Glomerular visceral epithelial cell (primary cell): ENCODE measurements around the gene OR8D1.

ENCODE experiments used
- DNase-seq: peaks from one replicate; pipeline ENCODE4 v3.0.0-alpha.2; 2016; ENCODE audit errors: extremely low spot score

Gene OR8D1

GRCh38 chr11:124313849-124314248 lies at the start of gene OR8D1:
Gene OR8D1 (minus strand): TSS chr11:124313949. CDS start chr11:124310766, 3,183 bp downstream.
- DNase-seq = no peak

DNA sequence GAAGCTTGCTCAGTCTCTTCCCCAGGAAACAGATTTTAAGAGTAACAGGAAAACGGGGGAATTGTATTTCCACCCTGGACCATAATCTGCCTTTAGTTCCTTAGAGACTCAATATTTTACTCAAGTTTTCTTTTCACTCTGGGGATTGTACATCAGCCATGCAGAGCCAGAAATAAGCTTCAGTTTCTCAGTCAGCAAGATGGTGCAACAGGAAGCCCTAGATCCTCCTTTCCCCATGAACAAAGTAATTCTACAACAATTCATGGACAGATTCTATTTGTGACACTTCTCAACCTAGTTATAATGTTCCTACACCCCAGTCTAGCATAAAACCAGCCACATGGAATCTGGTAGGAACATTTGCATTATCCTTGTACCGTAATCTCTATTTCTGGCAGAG lies 45.8 kb upstream of the OR8D1 start:
- DNase-seq = no peak

DNA sequence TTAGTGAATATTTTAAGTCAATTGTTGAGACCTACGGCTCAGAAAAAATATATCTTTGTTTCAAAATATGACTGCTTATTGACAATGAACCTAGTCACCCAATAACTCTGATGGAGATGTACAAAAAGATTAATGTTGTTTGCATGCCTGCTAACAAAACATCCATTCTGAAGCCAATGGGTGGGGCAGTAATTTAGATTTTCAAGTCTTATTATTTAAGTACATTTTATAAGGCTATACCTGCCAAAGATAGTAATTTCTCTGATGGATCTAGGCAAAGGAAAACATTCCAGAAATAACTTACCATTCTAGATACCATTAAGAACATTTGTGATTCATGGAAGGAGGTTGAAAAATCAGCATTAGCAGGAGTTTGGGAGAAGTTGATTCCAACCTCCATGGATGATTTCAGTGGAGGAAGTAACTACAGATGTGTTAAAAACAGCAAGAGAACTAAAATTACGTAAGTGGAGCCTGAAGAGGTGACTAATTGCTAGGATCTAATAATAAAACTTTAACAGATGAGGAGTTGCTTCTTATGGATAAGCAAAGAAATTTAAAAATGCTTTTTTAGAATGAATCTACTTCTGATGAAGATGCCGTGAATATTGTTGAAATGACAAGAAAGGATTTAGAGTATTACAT lies 32.7 kb upstream of the OR8D1 start:
- DNase-seq = no peak

DNA sequence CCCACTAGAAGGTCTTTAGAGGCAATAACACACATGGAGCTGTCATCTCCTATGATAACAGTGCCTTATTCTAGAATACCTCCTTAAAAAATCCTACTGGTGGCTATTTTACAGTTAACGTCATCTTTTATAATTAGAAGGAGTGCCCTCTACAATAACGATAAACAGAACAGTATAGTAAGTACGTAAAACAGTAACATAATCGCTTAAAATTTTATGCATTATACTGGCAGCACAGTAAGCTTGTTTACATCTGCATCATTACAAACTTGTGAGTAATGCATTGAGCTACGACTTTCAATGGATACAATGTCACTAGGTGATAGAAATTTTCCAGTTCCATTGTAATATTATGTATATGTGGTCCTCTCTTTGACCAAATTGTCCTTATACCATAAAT lies 30.6 kb upstream of the OR8D1 start:
- no peak for DNase-seq

DNA sequence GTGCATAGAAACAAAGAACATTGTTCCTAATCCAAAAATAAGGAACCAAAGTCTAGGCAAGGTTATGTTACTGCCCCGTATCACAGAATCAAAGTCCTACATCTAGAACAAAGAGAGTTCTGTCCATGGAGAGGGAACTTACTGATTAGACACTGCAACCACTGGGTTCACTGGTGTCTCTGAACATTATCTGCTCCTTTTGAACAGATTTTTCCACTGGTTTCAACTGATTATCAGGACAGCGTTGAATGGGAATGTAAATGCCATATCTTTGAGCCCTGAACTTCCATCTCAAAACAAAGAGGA lies 26.3 kb upstream of the OR8D1 start:
- no peak for DNase-seq

GRCh38 chr11:124339396-124340141 lies 25.8 kb upstream of the OR8D1 start:
- DNase-seq = no peak

GRCh38 chr11:124331873-124332272 lies 18.1 kb upstream of the OR8D1 start:
- no peak for DNase-seq

DNA sequence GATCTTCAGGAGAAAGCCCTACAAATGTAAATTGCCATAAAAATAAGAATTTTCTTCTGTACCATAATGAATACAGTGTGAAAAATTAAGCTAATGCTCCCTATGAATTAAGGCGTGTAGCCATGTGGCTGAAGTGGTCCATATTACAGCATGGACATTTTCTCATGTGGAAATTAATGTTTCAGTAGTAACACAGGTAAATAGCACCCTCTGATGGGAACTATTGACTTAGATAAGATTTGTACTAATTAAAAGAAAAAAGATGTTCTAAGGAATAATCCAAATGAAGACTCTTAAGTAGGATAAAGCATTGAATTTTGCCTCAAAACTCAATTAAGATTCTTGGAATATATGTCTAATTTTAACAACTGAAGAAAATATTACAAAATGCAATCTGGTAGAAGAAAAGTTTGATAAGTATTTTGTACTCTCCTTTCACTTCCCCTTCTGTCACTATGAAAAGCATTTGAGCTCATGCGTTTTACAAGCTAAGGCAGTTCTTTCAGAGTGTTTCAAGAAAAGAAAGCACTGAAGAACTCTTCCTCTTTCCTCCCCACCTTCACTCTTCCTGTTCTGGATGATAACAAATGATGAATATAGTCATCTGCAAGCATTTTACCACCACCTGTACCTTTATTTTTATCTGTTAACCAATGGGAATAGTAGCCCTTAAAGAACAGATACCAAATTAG lies 16.2 kb upstream of the OR8D1 start:
- DNase-seq = no peak

GRCh38 chr11:124327775-124328174 lies 14.0 kb upstream of the OR8D1 start:
- DNase-seq = no peak

DNA sequence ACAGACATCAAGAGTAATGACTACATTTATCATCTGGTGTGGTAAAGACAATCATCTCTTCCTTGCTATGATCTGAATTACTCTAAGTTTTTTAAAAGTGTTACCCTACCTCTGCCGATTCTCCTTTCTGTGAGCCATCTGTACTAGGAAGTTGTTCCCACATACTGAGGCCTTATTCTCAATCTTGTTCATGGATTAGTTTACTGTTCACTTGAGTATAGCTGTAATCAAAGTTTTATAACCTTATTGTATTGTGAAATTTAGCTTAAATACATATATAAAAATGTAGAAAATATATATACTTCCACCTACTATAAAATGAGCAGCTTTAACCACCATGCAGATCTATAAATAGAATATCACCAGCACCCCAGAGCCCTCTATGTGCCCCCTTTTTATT lies 8.6 kb upstream of the OR8D1 start:
- DNase-seq = no peak

DNA sequence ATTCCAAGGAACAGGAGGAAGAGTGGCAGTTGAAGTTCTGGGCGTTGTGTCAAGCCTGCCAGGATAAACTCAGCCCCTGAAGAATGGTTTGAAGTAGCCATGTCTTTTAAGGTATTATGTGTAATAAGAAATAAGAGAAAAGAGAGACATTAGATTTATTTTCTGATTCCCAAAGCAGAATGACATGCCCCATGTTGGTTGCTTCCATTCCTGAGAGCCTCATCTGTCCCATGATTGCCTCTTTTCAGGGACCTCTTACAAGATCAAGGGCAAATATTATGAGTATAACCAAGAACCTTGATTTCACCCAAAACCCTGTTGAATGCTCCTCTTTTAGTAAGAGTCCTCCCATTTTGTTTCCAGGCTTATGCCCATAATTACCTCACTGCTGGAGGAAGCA lies 6.3 kb upstream of the OR8D1 start, which contains the start of gene OR8D2:
TSS of gene OR8D2 (minus strand) at position 101 of the 400 bp plus-strand sequence. CDS start at position 101, 0 bp downstream.
- no peak for DNase-seq

DNA sequence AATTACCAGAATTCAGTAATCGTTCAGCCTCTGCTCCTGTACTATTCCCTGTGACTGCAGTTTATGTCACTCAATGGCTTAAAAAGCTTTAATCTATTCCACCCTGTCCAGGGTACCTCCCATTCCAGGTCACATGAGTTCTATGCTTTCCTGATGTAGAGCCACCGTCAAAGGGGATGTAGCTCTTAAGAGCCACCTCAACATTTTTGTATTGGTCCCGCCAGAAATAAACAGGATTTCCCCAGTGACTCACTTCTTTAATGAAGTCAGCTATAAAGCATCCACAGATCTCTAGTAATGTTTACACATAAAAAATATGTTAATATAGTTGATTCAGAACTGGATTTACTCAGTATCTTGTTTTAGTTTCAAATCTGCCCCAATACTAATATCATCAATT lies 1.3 kb upstream of the OR8D1 start:
- no peak for DNase-seq

DNA sequence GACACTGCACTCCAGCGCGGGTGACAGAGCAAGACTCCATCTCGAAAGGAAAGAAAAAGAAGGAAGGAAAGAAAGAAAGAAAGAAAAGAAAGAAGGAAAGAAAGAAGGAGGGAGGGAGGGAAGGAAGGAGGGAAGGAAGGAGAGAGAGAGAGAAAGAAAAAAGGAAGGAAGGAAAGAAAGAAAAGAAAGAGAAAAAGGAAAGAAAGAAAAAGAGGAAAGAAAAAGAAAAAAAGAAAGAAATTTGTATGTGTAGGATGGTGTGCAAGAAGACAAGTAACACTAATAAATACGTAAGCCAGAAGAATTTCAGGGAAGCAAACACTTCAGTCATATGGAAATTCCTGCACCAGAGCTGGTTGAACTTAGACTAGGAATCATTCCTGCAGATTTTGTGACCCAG lies 618 bp downstream of the OR8D1 start:
- no peak for DNase-seq

DNA sequence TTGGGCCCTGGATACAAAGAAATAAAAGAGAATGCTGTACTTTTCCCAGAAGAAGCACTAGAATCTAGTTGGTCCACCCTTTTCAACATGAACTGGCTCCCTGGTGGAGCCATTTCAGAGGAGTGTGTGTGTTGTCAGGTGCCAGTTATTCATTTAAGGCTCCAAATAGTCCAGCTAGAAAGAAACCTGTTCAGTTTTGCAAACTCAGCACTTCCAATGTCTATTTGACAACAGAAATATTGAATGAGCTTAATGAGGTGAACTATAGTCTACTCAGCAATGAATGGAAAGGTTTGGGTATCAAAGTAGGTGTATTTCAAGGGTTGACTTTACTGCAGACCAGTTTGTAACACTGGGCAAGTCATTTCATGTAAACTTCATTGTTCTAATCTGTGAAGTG lies 2.1 kb downstream of the OR8D1 start:
- no peak for DNase-seq

GRCh38 chr11:124311269-124311668 lies 2.5 kb downstream of the OR8D1 start:
- DNase-seq = no peak

DNA sequence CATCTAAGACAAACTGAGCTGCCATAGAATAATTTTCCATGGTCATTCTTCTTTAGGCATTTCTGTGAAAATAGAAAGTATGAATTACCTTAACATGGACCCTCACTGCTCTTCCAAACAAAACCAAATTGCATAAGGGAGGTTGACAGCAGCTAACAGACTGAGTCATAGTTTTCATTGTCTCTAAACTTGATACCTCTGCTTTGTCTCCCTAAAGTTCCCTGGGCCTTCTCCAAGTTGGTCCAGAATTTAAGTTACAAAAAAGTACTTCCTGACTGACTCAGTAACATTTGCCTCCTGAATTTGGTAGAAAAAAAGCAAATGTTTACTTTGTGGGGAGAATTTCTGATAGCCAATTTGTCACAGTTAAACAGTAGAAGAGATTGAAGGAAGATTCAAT lies 3.0 kb downstream of the OR8D1 start:
- DNase-seq = no peak

DNA sequence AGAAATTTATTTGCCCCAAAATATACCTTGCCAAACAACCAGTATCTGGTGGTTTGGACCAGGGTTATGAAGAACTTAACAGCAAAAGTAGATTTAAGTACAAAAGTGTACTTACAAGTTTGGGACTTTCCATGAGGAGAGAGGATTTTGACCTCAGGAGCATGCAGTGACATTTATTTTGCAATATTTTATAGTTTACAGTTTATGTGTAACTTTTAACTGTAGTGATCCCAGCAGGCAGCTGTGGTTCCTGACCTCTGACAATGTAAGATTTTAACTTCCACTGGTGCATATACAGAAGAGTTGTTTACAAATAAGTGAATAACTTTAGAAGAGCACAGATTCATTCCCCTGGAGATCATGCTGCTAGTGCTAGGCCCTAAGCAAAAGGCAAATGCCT lies 6.7 kb downstream of the OR8D1 start:
- no peak for DNase-seq

GRCh38 chr11:124302347-124303125 lies 11.2 kb downstream of the OR8D1 start:
- DNase-seq = no peak

DNA sequence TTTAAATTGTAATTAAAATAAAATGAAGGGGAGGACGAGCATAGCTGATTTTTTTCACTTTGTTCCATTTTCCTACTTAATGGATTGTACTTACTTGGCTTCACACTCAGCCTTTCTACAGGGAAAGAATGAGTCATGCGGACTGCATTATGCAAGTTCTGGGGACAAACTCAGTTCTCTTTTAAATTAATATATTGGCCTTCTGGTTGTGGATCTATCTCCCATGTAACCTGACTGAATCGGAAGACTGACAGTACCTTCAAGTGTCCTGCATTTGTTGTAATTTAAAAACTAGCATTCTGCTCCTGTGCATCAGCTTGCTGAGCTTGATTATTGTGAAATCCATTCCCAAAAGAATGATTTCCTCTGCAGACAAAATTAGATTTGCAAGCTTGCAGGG lies 12.2 kb downstream of the OR8D1 start:
- DNase-seq = no peak

- DNase-seq = no peak
These were observed 15.8 kb downstream of the OR8D1 start for GRCh38 chr11:124297921-124298320.

- no peak for DNase-seq
These were observed 17.7 kb downstream of the OR8D1 start for GRCh38 chr11:124296016-124296415.

DNA sequence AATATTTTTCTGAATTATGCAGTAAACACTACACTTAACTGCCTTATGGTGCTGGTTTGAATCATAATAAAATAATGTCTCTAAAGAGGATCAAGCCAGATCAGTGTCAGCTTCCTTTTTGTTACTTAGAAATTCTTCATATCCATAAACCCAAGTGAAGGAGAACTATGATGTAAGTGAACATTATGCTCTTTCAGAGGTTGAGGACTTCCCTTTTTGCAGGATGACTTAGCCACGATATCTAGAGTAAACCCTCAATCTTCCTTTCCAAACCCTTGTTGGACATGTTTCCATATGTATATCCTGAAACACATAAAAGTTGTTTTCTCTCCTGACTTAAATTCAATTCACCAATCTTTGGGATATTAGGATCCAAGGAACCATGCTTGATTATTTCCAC lies 19.1 kb downstream of the OR8D1 start:
- no peak for DNase-seq
